H9 (cell line): ENCODE measurements around the gene ZPR1. TPM values are rescaled to one million over a fixed set of nuclear protein-coding genes. Genes with fewer than 3 reads are reported as not detected.
A peak's percentile ranks its signal among the peaks of the same experiment; 100 is the strongest.

Experiments
- DNase-seq: peaks from one replicate; pipeline ENCODE4 v3.0.0-alpha.2; 2017
- H2AFZ ChIP-seq: one replicate; pipeline ENCODE4 v1.6.1; 2013; ENCODE audit warnings: mild to moderate bottlenecking, low read length, control low read depth, moderate library complexity
- H2AK5ac ChIP-seq: 2 replicates; pipeline ENCODE4 v1.6.1; 2013; ENCODE audit warnings: low read length, control low read depth, mixed read lengths; ENCODE audit not compliant: insufficient read length
- H2BK120ac ChIP-seq: one replicate; pipeline ENCODE4 v1.6.1; 2013; ENCODE audit warnings: low read depth, mild to moderate bottlenecking, low read length, control low read depth, inconsistent platforms; ENCODE audit not compliant: poor library complexity, severe bottlenecking
- H2BK12ac ChIP-seq: 2 replicates; pipeline ENCODE4 v1.6.1; 2013; ENCODE audit warnings: low read length, control low read depth, mixed read lengths, low read depth; ENCODE audit not compliant: insufficient read length
- H2BK15ac ChIP-seq: 2 replicates; pipeline ENCODE4 v1.6.1; 2013; ENCODE audit warnings: low read depth, low read length, control low read depth
- H2BK20ac ChIP-seq: one replicate; pipeline ENCODE4 v1.6.1; 2013; ENCODE audit warnings: low read depth, mild to moderate bottlenecking, low read length, control low read depth, inconsistent platforms; ENCODE audit not compliant: poor library complexity, severe bottlenecking
- H2BK5ac ChIP-seq: 2 replicates; pipeline ENCODE4 v1.6.1; 2013; ENCODE audit warnings: low read length, control low read depth, mixed read lengths; ENCODE audit not compliant: insufficient read length
- H3K14ac ChIP-seq: 2 replicates; pipeline ENCODE4 v1.6.1; 2013; ENCODE audit warnings: low read length, control low read depth; ENCODE audit not compliant: insufficient read depth
- H3K18ac ChIP-seq: 2 replicates; pipeline ENCODE4 v1.6.1; 2013; ENCODE audit warnings: low read depth, mild to moderate bottlenecking, mixed read lengths, low read length, control low read depth; ENCODE audit not compliant: insufficient read length
- H3K23ac ChIP-seq: 2 replicates; pipeline ENCODE4 v1.6.1; 2013; ENCODE audit warnings: low read length, control low read depth, mixed read lengths, low read depth; ENCODE audit not compliant: insufficient read length
- H3K23me2 ChIP-seq: 2 replicates; pipeline ENCODE4 v1.6.1; 2013; ENCODE audit warnings: low read depth, mild to moderate bottlenecking, mixed read lengths, low read length, control low read depth; ENCODE audit not compliant: insufficient read length, poor library complexity, severe bottlenecking
- H3K27ac ChIP-seq: 2 replicates; pipeline ENCODE4 v1.5.1; 2013; ENCODE audit warnings: low read length, control low read depth, mixed read lengths, low read depth; ENCODE audit not compliant: insufficient read length
- H3K27me3 ChIP-seq: 2 replicates; pipeline ENCODE4 v1.6.1; 2013; ENCODE audit warnings: low read length, control low read depth, inconsistent platforms; ENCODE audit not compliant: insufficient read depth
- H3K4ac ChIP-seq: 2 replicates; pipeline ENCODE4 v1.6.1; 2013; ENCODE audit warnings: low read depth, mild to moderate bottlenecking, control low read depth, inconsistent platforms, low read length, moderate library complexity
- H3K4me1 ChIP-seq: 2 replicates; pipeline ENCODE4 v1.6.1; 2013; ENCODE audit warnings: low read length, control low read depth, inconsistent platforms; ENCODE audit not compliant: insufficient read depth
- H3K4me2 ChIP-seq: 2 replicates; pipeline ENCODE4 v1.6.1; 2013; ENCODE audit warnings: low read length, control low read depth, mixed read lengths; ENCODE audit not compliant: insufficient read length, insufficient read depth
- H3K56ac ChIP-seq: 2 replicates; pipeline ENCODE4 v1.6.1; 2013; ENCODE audit warnings: low read depth, mild to moderate bottlenecking, mixed read lengths, low read length, control low read depth; ENCODE audit not compliant: insufficient read length
- H3K79me1 ChIP-seq: 2 replicates; pipeline ENCODE4 v1.6.1; 2013; ENCODE audit warnings: low read depth, mild to moderate bottlenecking, moderate library complexity, low read length, control low read depth, inconsistent platforms; ENCODE audit not compliant: insufficient read depth, poor library complexity, severe bottlenecking
- H3K79me2 ChIP-seq: 2 replicates; pipeline ENCODE4 v1.6.1; 2013; ENCODE audit warnings: low read length, control low read depth, inconsistent platforms; ENCODE audit not compliant: insufficient read depth
- H3K9ac ChIP-seq: 2 replicates; pipeline ENCODE4 v1.6.1; 2013; ENCODE audit warnings: low read length, control low read depth, mixed read lengths; ENCODE audit not compliant: insufficient read length; ENCODE audit errors: extremely low read depth
- H3K9me3 ChIP-seq: one replicate; pipeline ENCODE4 v1.6.1; 2013; ENCODE audit warnings: low read depth, low read length, inconsistent platforms; ENCODE audit not compliant: control insufficient read depth
- H3T11ph ChIP-seq: one replicate; pipeline ENCODE4 v1.6.1; 2013; ENCODE audit warnings: mild to moderate bottlenecking, low read length, control low read depth, inconsistent platforms
- H4K20me1 ChIP-seq: one replicate; pipeline ENCODE4 v1.6.1; 2013; ENCODE audit not compliant: control insufficient read depth, insufficient read length, insufficient read depth
- H4K5ac ChIP-seq: 2 replicates; pipeline ENCODE4 v1.6.1; 2013; ENCODE audit warnings: low read depth, mild to moderate bottlenecking, mixed read lengths, low read length, control low read depth; ENCODE audit not compliant: insufficient read length
- H4K8ac ChIP-seq: replicated peaks from 2 replicates; pipeline ENCODE4 v1.6.1; 2013; ENCODE audit warnings: low read length, control low read depth, mixed read lengths, low read depth; ENCODE audit not compliant: insufficient read length
- H4K91ac ChIP-seq: 2 replicates; pipeline ENCODE4 v1.6.1; 2013; ENCODE audit warnings: low read depth, mild to moderate bottlenecking, moderate library complexity, mixed read lengths, low read length, control low read depth; ENCODE audit not compliant: insufficient read length
- H3K27ac Mint-ChIP-seq, 3 experiments: 2 replicates in 2 of 3; 3 replicates in 1 of 3; pipeline ENCODE4 v1.8.0; 2020 to 2021; ENCODE audit warnings: mixed read lengths in 3 of 3, mild to moderate bottlenecking in 1 of 3, moderate library complexity in 1 of 3
- H3K27me3 Mint-ChIP-seq: 2 replicates; pipeline ENCODE4 v1.8.0; 2021; ENCODE audit warnings: low read depth, mild to moderate bottlenecking, moderate library complexity, mixed read lengths
- H3K36me3 Mint-ChIP-seq, 3 experiments: 2 replicates in 2 of 3; 3 replicates in 1 of 3; pipeline ENCODE4 v1.8.0; 2020 to 2021; ENCODE audit warnings: low read depth in 3 of 3, mixed read lengths in 3 of 3; ENCODE audit not compliant: insufficient read depth in 1 of 3
- H3K4me1 Mint-ChIP-seq, 2 experiments: 2 replicates each; pipeline ENCODE4 v1.8.0; 2020; ENCODE audit warnings: mixed read lengths in 2 of 2
- H3K4me3 Mint-ChIP-seq, 2 experiments: 2 replicates in 1 of 2; 3 replicates in 1 of 2; pipeline ENCODE4 v1.8.0; 2020 to 2021; ENCODE audit warnings: mild to moderate bottlenecking in 2 of 2, mixed read lengths in 2 of 2, moderate library complexity in 1 of 2
- H3K9me3 Mint-ChIP-seq, 2 experiments: 2 replicates in 1 of 2; 3 replicates in 1 of 2; pipeline ENCODE4 v1.8.0; 2020; ENCODE audit warnings: mild to moderate bottlenecking in 2 of 2, mixed read lengths in 2 of 2, moderate library complexity in 1 of 2
- CTCF ChIP-seq: fragments of 200-600 bp; sonication (generic); conservative IDR thresholded peaks from 3 replicates; pipeline ENCODE4 v1.8.0; 2021; ENCODE audit warnings: antibody characterized with exemption, mild to moderate bottlenecking
- WGBS: extraction: QIAGEN DNeasy Blood & Tissue Kit; methylation state at CpG from one replicate; pipeline ENCODE4 v1.1.7; 2013; ENCODE audit warnings: missing lambda C conversion rate, low lambda C conversion rate, mixed read lengths; ENCODE audit not compliant: insufficient read length; ENCODE audit errors: extremely low coverage; 5-methylcytosine and 5-hydroxymethylcytosine counted together
- total RNA-seq: library from RNA; stranded (reverse); gene quantifications from 2 replicates; pipeline ENCODE4 v1.2.1, GENCODE V29; 2021

ZPR1 gene
- total RNA-seq, 1 experiment from 2014 or later, result 82.0 TPM

- Histone ChIP-seq H3K14ac (0 out of 2 replicates have a peak overlapping the region, but pooled peaks have one; percentile 39), H2AFZ (no peak overlapping the region), H2BK5ac (no peak overlapping the region), H3K56ac (no peak overlapping the region), H3K9me3 (no peaks in the 10 kb centered on the region), H3K4me2 (no peak overlapping the region), H2BK120ac (no peak overlapping the region), H2BK20ac (no peak overlapping the region), H4K5ac (no peak overlapping the region), H3K23ac (no peak overlapping the region), H3K18ac (peak overlapping the region; percentile 63), H4K20me1 (no peaks in the 10 kb centered on the region), H3K9ac (no peak overlapping the region), H3K27ac (no peak overlapping the region), H3T11ph (no peak overlapping the region), H4K8ac (no peak overlapping the region), H3K27me3 (no peaks in the 10 kb centered on the region; the same call in 1 of the 2 replicates), H3K23me2 (peaks cover 13% of the 10 kb centered on the region), H2AK5ac (no peak overlapping the region), H3K4me1 (no peaks in the 10 kb centered on the region; the same call in 1 of the 2 replicates), H4K91ac (no peak overlapping the region), H2BK12ac (no peak overlapping the region), H2BK15ac (no peak overlapping the region; the same call in 1 of the 2 replicates), H3K4ac (no peak overlapping the region), H3K79me2 (peaks cover 2% of the 10 kb centered on the region; the same call in 1 of the 2 replicates), H3K79me1 (peaks cover 5% of the 10 kb centered on the region)
- Mint-ChIP-seq H3K36me3 (peaks cover 5 to 12% (median 10%) of the 10 kb centered on the region in 3 experiments; a peak in 6 of 7 replicates), H3K27ac (no peak overlapping the region), H3K4me1 (peaks cover 21 to 32% of the 10 kb centered on the region in 2 experiments), H3K4me3 (no peak overlapping the region; a peak in 1 of 5 replicates), H3K9me3 (no peaks in the 10 kb centered on the region), H3K27me3 (peaks cover 22% of the 10 kb centered on the region)
- DNase-seq, result peak; percentile 91
- WGBS, result no CpG with 5 or more reads among the region's 31 CpGs
- TF ChIP-seq CTCF, result peak; percentile 96
These were observed 3.4 kb upstream of the ZPR1 start for GRCh38 chr11:116791002-116791812.
